HG03108 (cell line): ENCODE measurements around the gene CTXN1.
"Not testable (repeated sequence)": the region's sequence is repeated elsewhere in the genome, so short reads cannot be mapped to it uniquely, and the experiment has no call there.

Source experiments
- ATAC-seq: cut with Tn5 transposase; IDR thresholded peaks from one replicate; pipeline ENCODE4 v1.9.1; 2021; ENCODE audit warnings: moderate library complexity; ENCODE audit not compliant: unreplicated experiment

The CTXN1 gene

GRCh38 chr19:7902796-7903243 is 23.1 kb downstream of the CTXN1 start:
- ATAC-seq: no peak

- no peak for ATAC-seq
Measured at GRCh38 chr19:7901337-7901736, 24.6 kb downstream of the CTXN1 start.

GRCh38 chr19:7900931-7901330 is 25.0 kb downstream of the CTXN1 start:
- ATAC-seq: no peak

GRCh38 chr19:7900401-7900870 is 25.5 kb downstream of the CTXN1 start:
- no peak for ATAC-seq

- no peak for ATAC-seq
Measured at GRCh38 chr19:7899751-7900378, 26.1 kb downstream of the CTXN1 start.

GRCh38 chr19:7898967-7899366 is 27.0 kb downstream of the CTXN1 start:
- ATAC-seq: no peak

GRCh38 chr19:7897292-7897691 is 28.6 kb downstream of the CTXN1 start:
- ATAC-seq: no peak

GRCh38 chr19:7895565-7895964 is 30.4 kb downstream of the CTXN1 start:
- no peak for ATAC-seq

- ATAC-seq: no peak
Measured at GRCh38 chr19:7894612-7895309, 31.2 kb downstream of the CTXN1 start.

- ATAC-seq: not testable (repeated sequence)
Measured at GRCh38 chr19:7893362-7894101, 32.4 kb downstream of the CTXN1 start.

- no peak for ATAC-seq
Measured at GRCh38 chr19:7888826-7889217, 37.1 kb downstream of the CTXN1 start.

- ATAC-seq: no peak
Measured at GRCh38 chr19:7888145-7888825, 37.6 kb downstream of the CTXN1 start, which contains the start of gene LRRC8E. TSS of gene LRRC8E (plus strand) at chr19:7888510. CDS start at chr19:7895604, 7,094 bp downstream.

- ATAC-seq: no peak
Measured at GRCh38 chr19:7887408-7888144, 38.4 kb downstream of the CTXN1 start.

- ATAC-seq: no peak
Measured at GRCh38 chr19:7885818-7886217, 40.1 kb downstream of the CTXN1 start.

- ATAC-seq: no peak
Measured at GRCh38 chr19:7883796-7884570, 42.0 kb downstream of the CTXN1 start.

- ATAC-seq: no peak
Measured at GRCh38 chr19:7883105-7883504, 42.8 kb downstream of the CTXN1 start.

GRCh38 chr19:7881910-7882309 is 44.0 kb downstream of the CTXN1 start:
- no peak for ATAC-seq

- ATAC-seq: no peak
Measured at GRCh38 chr19:7879836-7880235, 46.1 kb downstream of the CTXN1 start.

GRCh38 chr19:7879111-7879807 is 46.7 kb downstream of the CTXN1 start:
- no peak for ATAC-seq
